Ishikawa (cell line): ENCODE measurements around the gene RNU6-1.

ENCODE experiments used
- CREB1 ChIP-seq: IDR thresholded peaks from 2 replicates; pipeline ENCODE4 v1.6.1; 2012; ENCODE audit warnings: low read depth
- EP300 ChIP-seq: IDR thresholded peaks from 2 replicates; pipeline ENCODE4 v1.6.1; 2012; ENCODE audit warnings: borderline replicate concordance
- FOXM1 ChIP-seq: IDR thresholded peaks from 2 replicates; pipeline ENCODE4 v1.6.1; 2012; ENCODE audit warnings: low read depth, borderline replicate concordance
- RAD21 ChIP-seq: IDR thresholded peaks from 2 replicates; pipeline ENCODE4 v1.6.1; 2012; ENCODE audit warnings: low read depth
- TAF1 ChIP-seq: IDR thresholded peaks from 2 replicates; pipeline ENCODE4 v1.6.1; 2012; ENCODE audit warnings: low read depth, mild to moderate bottlenecking
- ZBTB7A ChIP-seq: IDR thresholded peaks from 2 replicates; pipeline ENCODE4 v1.6.1; 2012; ENCODE audit warnings: low read depth
- TF ChIP-seq, protein P1 (sequence below): IDR thresholded peaks from 2 replicates; pipeline ENCODE4 v1.6.1; 2012

DNA sequence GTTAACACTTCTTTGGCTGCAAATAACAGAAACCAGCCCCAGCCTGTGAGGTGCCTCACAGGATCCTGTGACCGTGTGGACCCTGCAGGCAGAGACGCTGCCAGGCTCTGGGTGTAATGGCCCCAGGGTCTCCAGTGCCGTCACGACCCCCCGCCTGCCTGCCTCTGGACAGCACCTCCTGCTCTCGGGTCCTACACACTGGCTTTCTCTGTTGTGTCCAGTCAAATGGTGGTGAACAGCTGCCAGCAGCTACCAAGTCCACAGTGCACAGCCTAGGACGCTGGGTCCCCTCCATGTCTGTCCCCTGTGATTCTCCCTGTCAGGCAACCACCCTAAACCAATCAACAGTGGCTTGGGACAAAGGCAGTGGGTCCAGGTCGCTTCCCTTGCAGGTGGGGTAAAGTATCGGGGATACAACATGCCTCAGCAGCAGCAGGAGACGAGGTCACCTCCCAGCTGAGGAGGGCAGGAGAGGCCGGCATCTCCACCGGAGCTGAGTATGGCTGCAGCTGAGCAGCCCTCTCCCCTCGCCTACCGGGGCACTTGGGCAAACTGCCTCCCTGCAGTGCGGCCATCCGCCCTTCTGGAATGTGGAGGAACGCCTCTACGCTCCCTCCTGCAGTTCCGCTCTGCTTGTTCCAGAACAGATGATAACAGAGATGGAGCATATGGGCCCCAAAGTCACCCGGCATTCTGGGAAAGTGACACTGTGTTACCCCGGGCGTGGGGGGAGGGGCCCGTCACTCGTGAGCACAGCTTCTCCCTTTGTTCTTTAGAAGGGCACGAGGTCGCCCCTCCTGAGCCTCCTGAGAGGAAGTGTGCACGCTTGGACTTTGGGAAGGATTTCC is 35.6 kb downstream of the RNU6-1 start:
- TF ChIP-seq RAD21 (no peak), TAF1 (no peak), FOXM1 (no peak), EP300 (no peak), CREB1 (no peak), ZBTB7A (no peak)
- TF ChIP-seq, protein P1, sequence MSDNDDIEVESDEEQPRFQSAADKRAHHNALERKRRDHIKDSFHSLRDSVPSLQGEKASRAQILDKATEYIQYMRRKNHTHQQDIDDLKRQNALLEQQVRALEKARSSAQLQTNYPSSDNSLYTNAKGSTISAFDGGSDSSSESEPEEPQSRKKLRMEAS, result no peak
